ENCODE data around the gene C2orf92.
"Not testable (repeated sequence)": the region's sequence is repeated elsewhere in the genome, so short reads cannot be mapped to it uniquely, and the experiment has no call there.

The C2orf92 gene

DNA sequence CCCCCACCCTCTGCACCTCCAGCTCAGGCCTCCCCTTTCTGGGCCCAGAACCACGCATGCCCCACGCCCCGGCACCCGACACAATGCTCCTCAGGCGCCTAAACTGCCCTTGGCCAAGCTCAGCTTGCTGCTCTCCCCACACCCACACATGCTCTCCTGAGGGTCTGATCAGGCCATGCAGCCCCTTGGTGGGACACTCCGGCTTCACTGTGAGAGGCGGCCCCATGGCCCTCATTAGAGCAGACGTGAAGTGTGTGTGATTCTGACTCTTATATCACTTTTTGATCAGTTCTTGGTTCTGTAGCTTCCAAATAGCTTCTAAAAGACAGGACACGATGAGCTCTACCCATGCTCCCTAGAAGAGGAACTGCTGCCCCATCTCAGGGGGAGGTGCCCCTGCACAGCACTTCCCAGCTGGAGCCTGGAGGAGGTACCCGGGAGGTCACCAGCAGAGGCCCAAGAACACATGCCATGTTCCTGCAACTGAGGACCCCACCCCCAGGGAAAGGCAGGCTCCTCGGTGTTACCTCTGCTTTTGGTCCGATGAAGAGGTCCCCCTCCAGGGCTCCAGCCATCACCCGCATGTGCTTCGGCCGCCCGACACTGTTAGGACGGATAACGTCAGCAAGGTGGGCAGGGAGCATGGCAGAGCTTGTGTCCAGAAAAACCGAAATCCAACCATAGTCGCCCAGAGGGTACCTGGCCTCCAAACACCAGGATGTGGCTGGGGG, 9.3 kb upstream of the C2orf92 start:
- no peak for DNase-seq

DNA sequence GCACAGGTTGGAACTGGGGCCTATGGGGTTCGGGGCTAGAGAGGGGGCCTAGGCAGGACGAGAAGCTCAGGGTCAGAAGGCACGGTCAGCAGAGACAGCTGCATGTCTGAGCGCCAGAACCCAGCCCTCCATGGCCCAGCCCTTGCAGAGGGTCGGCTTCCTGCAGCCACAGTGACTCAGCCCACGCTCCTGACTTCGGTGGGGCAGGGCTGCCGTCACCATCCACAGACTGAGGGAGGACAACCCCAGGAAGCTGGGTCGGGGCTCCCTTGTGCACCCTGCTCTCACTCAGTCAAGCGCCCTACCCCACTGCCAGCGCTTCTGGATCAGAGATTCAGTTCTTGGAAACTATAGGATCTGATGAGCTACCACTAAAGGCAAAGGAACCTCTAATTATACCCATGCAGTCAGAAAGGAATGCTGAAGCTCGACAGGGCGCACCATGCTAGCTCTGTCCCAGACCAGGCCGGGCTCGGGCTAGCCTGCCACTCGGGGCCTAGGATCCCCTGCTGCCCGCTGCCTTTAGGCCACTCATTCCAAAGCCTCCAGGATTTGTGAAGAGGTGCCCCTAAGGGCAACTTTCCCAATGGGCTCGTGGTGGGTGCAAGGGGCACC, 8.6 kb upstream of the C2orf92 start:
- DNase-seq: no peak

DNA sequence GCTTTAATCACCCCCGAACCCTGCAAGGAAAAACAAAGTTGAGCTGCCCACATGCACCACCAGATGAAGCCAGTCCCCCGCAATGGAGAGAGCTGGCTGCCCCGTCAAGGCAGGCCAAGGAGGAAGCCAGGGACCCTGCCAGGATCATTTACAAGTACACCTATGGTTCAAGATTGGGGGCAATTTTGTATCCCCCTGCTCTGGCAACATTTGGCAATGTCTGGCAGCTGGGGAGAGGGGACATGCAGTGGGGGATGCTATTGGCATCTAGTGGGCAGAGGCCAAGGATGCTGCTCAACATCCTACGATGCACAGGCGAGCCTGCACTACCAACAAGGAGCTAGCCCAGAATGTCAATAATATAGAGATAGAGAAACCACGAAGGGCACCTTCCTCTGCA, 7.6 kb upstream of the C2orf92 start:
- DNase-seq: no peak

DNA sequence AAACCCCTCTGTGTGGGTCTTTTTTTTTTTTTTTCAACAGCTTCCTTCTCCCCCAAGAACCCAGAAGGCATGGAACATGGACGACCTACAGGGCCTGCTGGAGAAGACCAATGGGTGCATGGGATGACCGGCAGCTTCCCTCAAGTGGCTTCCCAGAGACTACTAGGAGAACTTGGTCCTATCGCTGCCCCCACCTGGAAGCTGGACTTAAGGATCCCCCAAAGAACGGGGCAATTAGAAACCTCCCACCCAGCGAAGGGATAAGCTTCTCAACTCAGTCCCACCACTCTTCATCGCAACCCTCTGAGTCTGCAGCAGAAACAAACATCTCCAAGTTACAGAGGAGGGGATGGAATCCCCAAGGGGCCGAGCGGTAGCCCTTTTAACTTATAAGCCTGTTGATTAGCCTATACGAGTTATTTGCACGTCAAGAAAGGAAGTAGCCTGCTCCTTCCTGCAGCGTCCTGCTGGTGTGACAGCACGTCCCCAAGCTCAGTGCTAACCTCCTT, 7.1 kb upstream of the C2orf92 start:
- no peak for DNase-seq

DNA sequence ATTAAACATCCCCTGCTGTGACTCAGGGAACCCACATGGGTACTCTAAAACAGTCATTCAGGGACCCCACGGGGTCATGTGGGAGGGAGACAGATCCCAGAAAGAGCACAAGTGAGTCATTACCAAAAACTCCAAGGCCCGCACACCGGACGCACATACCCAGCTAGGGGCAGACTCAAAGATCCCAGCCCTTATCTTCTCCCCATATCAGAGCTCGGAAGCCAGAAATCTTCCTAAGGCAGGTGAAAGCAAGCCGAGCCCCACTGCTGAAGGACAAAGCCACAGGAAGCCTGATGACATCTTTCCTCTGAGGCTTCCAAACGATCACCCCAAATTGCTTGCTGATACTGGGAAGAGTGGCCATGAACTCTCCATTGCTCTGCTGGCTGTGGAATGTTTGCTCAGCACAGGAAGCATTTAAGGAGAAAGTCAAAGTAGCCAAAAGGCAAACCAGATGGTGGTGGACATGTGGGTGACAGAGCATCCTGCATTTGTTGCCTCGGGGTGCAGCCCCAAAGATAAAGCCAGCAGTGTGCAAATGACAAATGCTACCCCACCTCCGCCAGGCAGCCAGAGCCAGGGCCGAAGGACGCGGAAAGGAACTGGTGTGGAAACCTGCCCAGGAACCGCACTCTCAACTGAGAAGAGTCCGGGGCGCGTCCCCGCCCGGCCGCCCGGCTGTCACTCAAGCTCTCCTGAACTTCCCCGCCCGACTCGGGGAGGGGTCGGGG, 6.5 kb upstream of the C2orf92 start:
- peak; percentile 96 for DNase-seq

GRCh38 chr2:97663626-97663961, 5.9 kb upstream of the C2orf92 start:
- no peak for DNase-seq

GRCh38 chr2:97663962-97664635, 5.4 kb upstream of the C2orf92 start, which contains the start of gene ACTR1B:
TSS of gene ACTR1B (minus strand) at chr2:97664044. CDS start at chr2:97663890, 154 bp downstream.
- peak; percentile 97 for DNase-seq

GRCh38 chr2:97664636-97664970, 4.9 kb upstream of the C2orf92 start:
- peak; percentile 41 for DNase-seq

DNA sequence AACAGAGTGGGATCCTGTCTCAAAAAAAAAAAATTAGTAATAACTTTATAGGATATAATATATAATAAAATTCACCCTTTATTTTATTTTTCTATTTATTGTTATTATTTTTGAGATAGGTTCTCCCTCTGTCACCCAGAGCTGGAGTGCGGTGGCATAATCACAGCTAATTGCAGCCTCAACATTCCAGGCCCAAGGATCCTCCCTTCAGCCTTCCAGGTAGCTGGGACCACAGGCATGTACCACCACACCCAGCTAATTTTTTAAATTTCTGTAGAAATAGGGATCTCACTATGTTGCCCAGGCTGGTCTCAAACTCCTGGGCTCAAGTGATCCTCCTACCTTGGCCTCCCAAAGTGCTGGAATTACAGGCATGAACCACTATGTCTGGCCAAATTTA, 958 bp downstream of the C2orf92 start:
- no peak for DNase-seq

GRCh38 chr2:97671526-97671925, 2.0 kb downstream of the C2orf92 start:
- DNase-seq: no peak

GRCh38 chr2:97672606-97673140, 3.2 kb downstream of the C2orf92 start:
- DNase-seq: peak; percentile 51

DNA sequence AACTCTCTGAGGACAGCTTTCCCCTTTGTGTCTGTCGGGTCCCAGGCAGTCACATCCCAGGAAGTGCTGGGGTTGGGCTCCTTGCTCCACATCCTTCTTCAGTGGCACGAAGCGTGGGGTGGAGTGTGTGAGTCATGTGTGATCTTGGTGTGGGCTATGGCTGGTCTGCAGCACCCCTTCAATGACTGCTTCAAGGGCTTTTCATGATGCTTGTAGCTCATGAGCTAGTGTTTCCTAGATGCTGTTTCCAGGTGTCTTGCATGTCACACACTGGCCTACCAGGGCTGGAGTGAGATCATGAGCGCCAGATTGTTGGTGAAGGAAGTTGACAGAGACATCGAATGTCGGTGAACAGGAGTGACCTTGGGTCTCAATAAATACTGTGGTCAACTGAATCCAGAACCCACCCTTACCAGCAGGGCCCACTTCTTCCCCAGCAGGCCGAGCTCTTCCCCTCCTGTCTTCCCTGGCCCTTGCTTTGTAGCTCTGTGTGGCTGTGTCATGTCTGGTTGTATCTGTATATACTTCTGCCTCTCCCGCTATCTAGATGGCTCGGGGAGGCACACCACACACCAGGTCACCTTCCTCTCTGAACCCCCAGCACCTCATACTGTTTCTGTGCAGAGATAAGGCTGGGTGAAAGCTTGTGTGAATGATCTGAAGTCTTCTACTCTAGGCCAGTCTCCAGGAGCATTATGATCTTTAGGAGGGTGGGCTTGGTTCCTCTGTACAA, 3.8 kb downstream of the C2orf92 start:
- DNase-seq: peak; percentile 78

DNA sequence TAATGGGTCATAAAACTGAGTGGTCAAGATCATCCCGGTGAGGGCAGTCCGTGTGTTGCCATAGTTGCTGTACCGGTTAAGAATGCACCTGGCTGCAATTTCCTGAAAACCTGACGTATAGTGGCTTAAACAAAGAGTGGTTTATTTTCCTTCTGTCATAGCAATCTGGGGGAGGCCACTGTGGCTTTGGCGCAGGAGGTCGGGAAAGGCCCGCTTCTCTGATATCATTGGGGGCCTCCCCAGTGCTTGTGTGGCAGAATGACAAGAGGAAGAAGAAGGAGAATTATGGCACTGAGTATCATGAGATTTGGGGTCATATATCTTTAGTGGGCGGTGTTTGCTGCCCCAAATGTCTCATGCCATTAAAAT, 4.4 kb downstream of the C2orf92 start:
- DNase-seq: peak; percentile 82

GRCh38 chr2:97675430-97676113, 6.1 kb downstream of the C2orf92 start:
- DNase-seq: no peak

GRCh38 chr2:97676620-97677019, 7.1 kb downstream of the C2orf92 start:
- no peak for DNase-seq

GRCh38 chr2:97677480-97677879, 8.0 kb downstream of the C2orf92 start:
- DNase-seq: no peak

DNA sequence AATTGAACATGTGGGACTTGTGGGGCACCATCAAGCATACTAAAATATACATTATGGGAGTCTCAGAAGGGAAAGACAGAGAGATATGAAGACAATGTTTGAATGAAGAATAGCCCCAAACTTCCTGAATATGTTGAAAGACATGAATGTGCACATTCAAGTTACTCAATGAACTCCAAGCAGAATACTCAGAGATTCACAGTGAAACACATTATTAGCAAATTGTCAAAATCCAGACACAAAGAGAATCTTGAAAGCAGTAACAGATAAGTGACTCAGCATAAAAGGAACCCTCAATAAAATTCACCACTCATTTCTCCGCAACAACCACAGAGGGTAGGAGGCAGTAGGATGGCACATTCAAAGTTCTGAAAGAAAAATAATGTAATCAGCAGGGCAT, 8.8 kb downstream of the C2orf92 start:
- DNase-seq: peak; percentile 39

DNA sequence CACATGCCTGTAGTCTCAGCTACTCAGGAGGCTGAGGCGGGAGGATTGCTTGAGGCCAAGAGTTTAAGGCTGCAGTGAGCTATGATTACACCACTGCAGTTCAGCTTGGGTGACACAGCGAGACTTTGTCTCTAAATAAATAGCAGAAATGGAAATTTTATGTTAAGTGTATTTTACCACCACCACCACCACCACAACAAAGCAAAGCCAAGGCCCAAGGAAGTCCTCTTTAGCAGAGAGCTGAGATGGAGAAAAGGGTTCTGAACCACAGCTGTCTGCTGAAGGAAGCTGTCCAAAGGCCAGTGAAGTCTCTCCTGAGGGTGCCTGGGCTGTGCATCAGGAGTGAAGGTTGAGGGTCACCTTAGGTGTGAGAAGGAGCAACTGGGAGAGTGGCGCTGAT, 17.7 kb downstream of the C2orf92 start:
- not testable (repeated sequence) for DNase-seq

DNA sequence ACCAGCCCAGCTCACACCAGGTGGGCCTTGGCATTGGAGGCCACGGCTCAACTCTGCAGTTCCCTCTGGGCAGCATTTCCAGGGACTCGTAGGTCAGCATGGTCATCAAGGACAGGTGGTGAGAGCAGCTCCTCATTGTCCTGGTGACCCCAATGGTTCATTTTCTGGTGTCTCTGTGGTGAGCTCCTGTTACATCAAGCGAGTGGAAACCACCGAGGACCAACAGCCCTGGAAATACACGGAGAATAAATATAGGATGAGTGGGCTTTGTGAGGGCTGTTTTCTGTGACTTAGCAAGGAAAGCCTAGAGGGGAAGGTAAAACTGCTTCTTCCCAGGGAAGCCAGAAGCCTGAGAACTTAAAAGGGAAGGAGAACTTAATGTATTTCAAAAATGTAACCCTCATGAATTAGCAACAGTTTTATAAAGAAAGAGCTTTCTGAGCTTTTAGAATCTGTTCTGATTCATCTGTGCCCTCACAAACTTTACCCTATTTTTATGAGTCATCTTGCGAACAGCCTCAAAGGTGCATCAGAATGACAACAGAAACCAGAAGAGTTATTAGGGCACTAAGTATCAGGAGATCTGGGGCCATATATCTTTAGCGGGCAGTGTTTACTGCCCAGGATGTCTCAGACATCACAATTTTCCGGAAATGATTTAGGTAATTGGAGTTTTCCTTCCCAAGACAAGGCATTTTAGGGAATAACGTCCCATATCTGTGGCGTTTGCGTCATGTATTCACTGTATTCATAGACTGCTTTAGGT, 18.7 kb downstream of the C2orf92 start:
- DNase-seq: no peak

DNA sequence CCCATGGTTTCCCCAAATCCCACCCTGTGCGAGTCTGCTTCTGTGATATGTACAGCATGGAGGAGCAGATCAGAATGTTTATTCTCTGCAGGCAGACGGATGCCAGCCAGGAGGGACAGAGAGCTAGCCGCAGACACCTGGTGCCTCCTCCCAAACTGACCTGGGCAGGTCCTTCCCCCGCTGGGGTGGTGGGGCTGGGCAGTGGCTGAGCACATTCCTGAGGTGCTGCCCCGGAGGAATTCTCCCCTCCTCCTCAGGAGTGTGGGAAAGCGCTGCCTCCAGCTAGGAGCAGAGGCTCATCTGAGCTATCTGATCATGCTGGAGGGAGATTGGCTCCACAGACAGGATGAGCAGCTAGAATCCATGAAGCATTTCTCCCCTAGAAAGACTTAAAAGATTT, 21.7 kb downstream of the C2orf92 start:
- DNase-seq: no peak

GRCh38 chr2:97693476-97693875, 24.0 kb downstream of the C2orf92 start:
- DNase-seq: no peak

All from suppressor macrophage treated with lipopolysaccharide for 4 hours (primary cell).